T-cell (primary cell): ENCODE data around the gene PDE4B. TPM values are rescaled to one million over a fixed set of nuclear protein-coding genes. Genes with fewer than 3 reads are reported as not detected.

Experiments
- ATAC-seq, 4 experiments: fragments of 200-7000 bp in 3 of 4; fragments of 150-1000 bp in 1 of 4; cut with Tn5 transposase; replicated peaks in 1 of 4; 1 replicate in 3 of 4; 2 replicates in 1 of 4; pipeline ENCODE4 v1.10.0; 2021; ENCODE audit warnings: moderate library complexity in 3 of 4, mild to moderate bottlenecking in 2 of 4, moderate number of reproducible peaks in 1 of 4
- CTCF ChIA-PET, 2 donors: fragments of 300-600 bp; sonication (Branson Sonifier 250); formaldehyde crosslinking; loops; one replicate each; lab custom pipeline; 2022; ENCODE audit warnings: antibody characterized with exemption in 2 of 2; lab: Charles Lee
- POLR2A ChIA-PET, 2 donors: fragments of 300-600 bp; sonication (Branson Sonifier 250); formaldehyde crosslinking; loops; one replicate each; lab custom pipeline; 2022; ENCODE audit warnings: antibody characterized with exemption in 2 of 2; lab: Charles Lee
- DNase-seq, 35 experiments: peaks; one replicate each; pipeline versions ENCODE4 v3.0.0 to v3.0.0-alpha.2; 2013 to 2023
- H3K27ac ChIP-seq: one replicate; pipeline ENCODE4 v1.5.1; 2013; ENCODE audit warnings: low read length
- H3K27me3 ChIP-seq, 2 experiments: replicated peaks in 1 of 2; 1 replicate in 1 of 2; 2 replicates in 1 of 2; pipeline versions ENCODE4 v1.6.1 to v1.7.0; 2013; ENCODE audit warnings: low read length in 1 of 2, mixed read lengths in 1 of 2; ENCODE audit not compliant: control insufficient read depth in 2 of 2, insufficient read depth in 2 of 2; ENCODE audit errors: extremely low read depth in 1 of 2
- H3K36me3 ChIP-seq, 2 donors: 1 replicate in 1 of 2; 2 replicates in 1 of 2; pipeline versions ENCODE4 v1.6.1 to v1.7.0; 2013; ENCODE audit warnings: low read length in 1 of 2; ENCODE audit not compliant: control insufficient read depth in 2 of 2, insufficient read depth in 1 of 2; ENCODE audit errors: extremely low read depth in 1 of 2
- H3K4me1 ChIP-seq, 2 experiments: 1 replicate in 1 of 2; 2 replicates in 1 of 2; pipeline versions ENCODE4 v1.6.1 to v1.7.0; 2013; ENCODE audit warnings: low read length in 2 of 2, mixed read lengths in 1 of 2; ENCODE audit not compliant: insufficient read depth in 2 of 2, control insufficient read depth in 1 of 2; ENCODE audit errors: extremely low read depth in 1 of 2
- H3K4me3 ChIP-seq, 2 donors: 1 replicate in 1 of 2; 2 replicates in 1 of 2; pipeline versions ENCODE4 v1.5.1 to v1.7.0; 2013; ENCODE audit warnings: mild to moderate bottlenecking in 2 of 2, low read length in 1 of 2, moderate library complexity in 1 of 2; ENCODE audit not compliant: control insufficient read depth in 1 of 2; ENCODE audit errors: extremely low read depth in 1 of 2
- H3K9me3 ChIP-seq: 2 replicates; pipeline ENCODE4 v1.7.0; 2013
- H3K27ac Mint-ChIP-seq, 2 donors: one replicate each; pipeline ENCODE4 v1.8.0; 2020 to 2021; ENCODE audit warnings: mild to moderate bottlenecking in 2 of 2, mixed read lengths in 2 of 2
- H3K27me3 Mint-ChIP-seq, 2 donors: one replicate each; pipeline ENCODE4 v1.8.0; 2021 to 2022; ENCODE audit warnings: mixed read lengths in 2 of 2
- H3K36me3 Mint-ChIP-seq: one replicate; pipeline ENCODE4 v1.8.0; 2021; ENCODE audit warnings: mixed read lengths
- H3K4me1 Mint-ChIP-seq, 3 donors: one replicate each; pipeline ENCODE4 v1.8.0; 2020 to 2022; ENCODE audit warnings: mixed read lengths in 3 of 3, mild to moderate bottlenecking in 1 of 3
- H3K4me3 Mint-ChIP-seq, 3 donors: one replicate each; pipeline ENCODE4 v1.8.0; 2020 to 2022; ENCODE audit warnings: mild to moderate bottlenecking in 3 of 3, mixed read lengths in 3 of 3, moderate library complexity in 3 of 3
- H3K9me3 Mint-ChIP-seq, 3 donors: one replicate each; pipeline ENCODE4 v1.8.0; 2020 to 2022; ENCODE audit warnings: mixed read lengths in 3 of 3
- WGBS: methylation state at CpG from one replicate; pipeline ENCODE4 v1.1.5; 2013; ENCODE audit warnings: missing lambda C conversion rate; ENCODE audit not compliant: insufficient coverage; 5-methylcytosine and 5-hydroxymethylcytosine counted together
- total RNA-seq, 35 experiments: library from RNA in 6 of 35; stranded (reverse) in 6 of 35; fragments of 120-200 nt in 1 of 35; gene quantifications; one replicate each; pipeline versions ENCODE4 v1.2.1 to v1.2.4 and lab custom pipeline; 2013 to 2026

PDE4B gene
- total RNA-seq, 5 donors from 2014 or later (not counting 1 experiment from before 2014, with no cell fraction given), result 46.3 to 103 (median 54.1) TPM

DNA sequence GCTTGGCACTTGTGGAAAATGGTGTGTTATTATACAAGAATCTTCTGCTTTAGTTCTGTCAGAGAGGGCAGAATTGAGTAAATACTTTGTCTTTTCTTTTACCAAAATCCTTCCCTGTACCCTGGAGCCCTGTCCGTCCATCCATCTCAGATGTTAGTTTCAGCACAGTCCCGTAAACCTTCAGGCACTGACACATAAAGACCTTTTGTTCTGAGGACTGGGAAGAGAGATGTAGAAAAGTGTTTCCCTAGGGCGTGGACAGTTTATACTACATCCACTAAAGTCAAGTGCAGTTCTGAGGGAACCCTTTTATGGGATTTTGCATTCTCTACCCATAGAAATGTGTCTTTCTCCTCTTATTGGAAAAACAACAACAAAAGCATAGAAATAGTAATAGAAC is 162.4 kb downstream of the PDE4B start:
- WGBS, result no CpG with 5 or more reads among the region's 3 CpGs
- no peaks in the 10 kb centered on the region for H3K9me3 Mint-ChIP-seq
- H3K27ac Mint-ChIP-seq, result no peak overlapping the region
- Histone ChIP-seq H3K4me1 (no peaks in the 10 kb centered on the region), H3K27ac (no peak overlapping the region), H3K27me3 (peaks cover 0 to 2% of the 10 kb centered on the region in 2 experiments), H3K4me3 (no peak overlapping the region), H3K36me3 (no peaks in the 10 kb centered on the region), H3K9me3 (no peaks in the 10 kb centered on the region)
- ATAC-seq (no peak), DNase-seq (no peak)
- no peaks in the 10 kb centered on the region for H3K4me1 Mint-ChIP-seq
- POLR2A ChIA-PET, result no interaction called here
- CTCF ChIA-PET, result interaction anchor here in 1 of 2 donors (3.4 kb wide), 1 partner anchor 288 kb away, joined by 19 read pairs; no protein-coding TSS in a partner anchor
- H3K36me3 Mint-ChIP-seq, result no peaks in the 10 kb centered on the region
- H3K27me3 Mint-ChIP-seq, result peaks cover 0 to 1% of the 10 kb centered on the region in 2 donors
- H3K4me3 Mint-ChIP-seq, result no peak overlapping the region

DNA sequence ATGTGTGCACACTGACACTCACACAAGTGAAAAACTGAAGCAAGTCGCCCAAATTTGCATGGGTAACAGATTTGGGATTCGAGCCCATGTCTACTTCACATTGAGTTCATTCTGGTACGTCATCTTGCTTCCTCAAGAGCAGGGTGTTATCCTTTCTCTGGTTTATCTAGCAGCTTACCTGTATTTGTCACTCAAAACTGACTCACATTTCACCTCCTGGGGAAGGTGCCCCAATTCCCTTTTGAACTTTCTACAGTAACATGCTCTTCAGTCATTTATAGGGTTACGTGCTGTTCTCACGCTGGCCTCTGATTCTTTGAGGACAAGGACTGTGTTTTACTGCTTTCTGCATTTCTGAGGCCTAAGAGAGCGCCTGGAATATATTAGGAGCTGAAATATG is 162.8 kb downstream of the PDE4B start:
- Mint-ChIP-seq H3K9me3 (no peaks in the 10 kb centered on the region), H3K36me3 (no peaks in the 10 kb centered on the region), H3K27me3 (peaks cover 0 to 1% of the 10 kb centered on the region in 2 donors), H3K4me3 (no peak overlapping the region), H3K27ac (no peak overlapping the region), H3K4me1 (no peaks in the 10 kb centered on the region)
- peaks cover 0 to 2% of the 10 kb centered on the region in 2 experiments for H3K27me3 ChIP-seq
- no peak overlapping the region for H3K4me3 ChIP-seq
- H3K4me1 ChIP-seq, result no peaks in the 10 kb centered on the region
- POLR2A ChIA-PET, result no interaction called here
- CTCF ChIA-PET, result interaction anchor here (0.6 to 3.4 kb wide), 5 partner anchors 118 to 494 kb away, joined by 3 to 38 read pairs (median 13); no protein-coding TSS in a partner anchor
- no peak for ATAC-seq
- no peak for DNase-seq
- no peaks in the 10 kb centered on the region for H3K9me3 ChIP-seq
- WGBS, result 86% methylated on average over 3 of the region's 6 CpGs
- no peak overlapping the region for H3K27ac ChIP-seq
- H3K36me3 ChIP-seq, result no peaks in the 10 kb centered on the region

DNA sequence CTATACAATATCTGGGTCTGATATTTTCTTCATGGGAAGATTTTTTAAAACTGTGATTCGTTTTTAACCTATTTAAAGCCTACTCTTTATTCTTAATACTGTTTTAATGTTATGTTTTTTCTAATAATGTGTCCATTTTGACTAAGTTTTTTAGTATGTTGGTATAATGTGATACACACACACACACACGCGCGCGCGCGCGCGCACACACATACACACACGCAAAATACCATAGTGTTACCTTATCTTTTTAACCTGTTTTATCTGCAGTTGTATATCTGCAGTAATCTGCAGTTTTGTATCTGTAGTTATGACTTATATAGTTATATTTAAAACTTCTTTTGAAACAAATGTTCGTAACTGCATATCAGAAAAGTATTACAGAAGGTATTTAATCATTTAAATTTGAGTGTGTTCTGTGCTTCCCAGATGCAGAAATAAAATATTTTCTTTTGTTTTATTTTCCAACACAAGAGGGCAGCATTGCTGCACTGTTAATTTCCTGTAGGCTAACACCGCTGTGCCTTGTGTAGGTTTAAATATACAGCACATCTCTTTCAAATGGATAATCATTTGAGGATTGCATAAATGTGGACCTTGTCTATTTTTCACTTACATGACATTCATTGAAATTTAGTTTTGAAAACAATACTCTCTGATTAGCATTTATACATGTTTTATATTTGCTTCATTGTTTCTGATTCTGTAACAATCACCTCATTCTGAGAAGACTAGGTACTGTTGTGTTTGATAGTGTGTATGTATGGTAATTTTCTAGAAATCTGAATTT is 166.1 kb downstream of the PDE4B start:
- H3K4me1 ChIP-seq, result no peaks in the 10 kb centered on the region
- H3K36me3 ChIP-seq, result no peaks in the 10 kb centered on the region
- no peaks in the 10 kb centered on the region for H3K27me3 Mint-ChIP-seq
- DNase-seq (peak in 21 of 35 experiments; percentile 1 to 73 (median 13)), ATAC-seq (peak in 1 of 4 experiments; percentile 61)
- CTCF ChIA-PET, result interaction anchor here (0.5 to 4.4 kb wide), 25 partner anchors 8 to 768 kb away, joined by 3 to 58 read pairs (median 5); no protein-coding TSS in a partner anchor
- POLR2A ChIA-PET, result no interaction called here
- H3K4me3 ChIP-seq, result no peak overlapping the region
- no peaks in the 10 kb centered on the region for H3K9me3 ChIP-seq
- H3K36me3 Mint-ChIP-seq, result no peaks in the 10 kb centered on the region
- WGBS, result no CpG with 5 or more reads among the region's 12 CpGs
- peaks cover 0 to 2% of the 10 kb centered on the region in 2 experiments for H3K27me3 ChIP-seq
- no peaks in the 10 kb centered on the region for H3K4me1 Mint-ChIP-seq
- H3K27ac Mint-ChIP-seq, result no peak overlapping the region
- no peak overlapping the region for H3K27ac ChIP-seq
- no peaks in the 10 kb centered on the region for H3K9me3 Mint-ChIP-seq
- H3K4me3 Mint-ChIP-seq, result no peak overlapping the region

DNA sequence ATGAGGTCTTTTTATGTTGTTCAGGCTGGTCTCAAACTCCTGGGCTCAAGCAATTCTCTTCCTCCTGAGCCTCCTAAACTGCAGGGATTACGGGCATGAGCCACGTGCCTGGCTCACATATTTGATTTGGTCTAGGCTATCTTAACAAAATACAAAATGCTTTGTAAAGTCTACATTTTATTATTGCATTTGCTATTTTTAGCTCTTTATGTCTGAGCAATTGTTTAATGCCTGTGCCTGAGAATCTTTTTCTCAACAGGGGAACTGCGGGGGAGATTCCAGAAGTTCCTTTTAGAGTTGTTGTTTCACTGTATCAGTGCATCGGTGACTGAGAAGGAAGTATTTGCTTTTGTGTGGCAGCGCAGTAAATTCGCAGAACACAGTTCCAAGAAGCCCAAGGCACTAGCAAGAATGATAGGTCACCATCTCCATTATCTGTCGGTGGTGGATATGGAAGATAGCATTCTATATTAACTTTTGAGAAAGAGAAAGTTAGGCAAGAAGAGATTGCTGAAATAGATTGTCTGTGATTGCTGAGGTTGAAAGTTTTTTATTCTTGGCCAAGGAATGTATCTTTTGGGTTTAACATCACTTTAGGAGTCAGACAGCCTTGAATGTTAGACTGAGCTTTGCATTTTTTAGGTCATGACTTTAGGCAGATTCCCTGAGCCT is 167.3 kb downstream of the PDE4B start:
- peaks cover 0 to 3% of the 10 kb centered on the region in 2 donors for H3K27me3 Mint-ChIP-seq
- no peaks in the 10 kb centered on the region for H3K9me3 Mint-ChIP-seq
- H3K27ac Mint-ChIP-seq, result no peak overlapping the region
- ChIA-PET POLR2A (no interaction called here), CTCF (interaction anchor here (0.6 to 4.4 kb wide), 19 partner anchors 8 to 767 kb away, joined by 3 to 58 read pairs (median 4); no protein-coding TSS in a partner anchor)
- no peak overlapping the region for H3K4me3 Mint-ChIP-seq
- H3K36me3 Mint-ChIP-seq, result no peaks in the 10 kb centered on the region
- WGBS, result 75% methylated on average over 3 of the region's 7 CpGs
- Histone ChIP-seq H3K4me1 (no peaks in the 10 kb centered on the region), H3K36me3 (no peaks in the 10 kb centered on the region), H3K9me3 (no peaks in the 10 kb centered on the region), H3K4me3 (no peak overlapping the region), H3K27ac (no peak overlapping the region), H3K27me3 (peaks cover 0 to 2% of the 10 kb centered on the region in 2 experiments)
- H3K4me1 Mint-ChIP-seq, result no peaks in the 10 kb centered on the region
- ATAC-seq (no peak), DNase-seq (no peak)

DNA sequence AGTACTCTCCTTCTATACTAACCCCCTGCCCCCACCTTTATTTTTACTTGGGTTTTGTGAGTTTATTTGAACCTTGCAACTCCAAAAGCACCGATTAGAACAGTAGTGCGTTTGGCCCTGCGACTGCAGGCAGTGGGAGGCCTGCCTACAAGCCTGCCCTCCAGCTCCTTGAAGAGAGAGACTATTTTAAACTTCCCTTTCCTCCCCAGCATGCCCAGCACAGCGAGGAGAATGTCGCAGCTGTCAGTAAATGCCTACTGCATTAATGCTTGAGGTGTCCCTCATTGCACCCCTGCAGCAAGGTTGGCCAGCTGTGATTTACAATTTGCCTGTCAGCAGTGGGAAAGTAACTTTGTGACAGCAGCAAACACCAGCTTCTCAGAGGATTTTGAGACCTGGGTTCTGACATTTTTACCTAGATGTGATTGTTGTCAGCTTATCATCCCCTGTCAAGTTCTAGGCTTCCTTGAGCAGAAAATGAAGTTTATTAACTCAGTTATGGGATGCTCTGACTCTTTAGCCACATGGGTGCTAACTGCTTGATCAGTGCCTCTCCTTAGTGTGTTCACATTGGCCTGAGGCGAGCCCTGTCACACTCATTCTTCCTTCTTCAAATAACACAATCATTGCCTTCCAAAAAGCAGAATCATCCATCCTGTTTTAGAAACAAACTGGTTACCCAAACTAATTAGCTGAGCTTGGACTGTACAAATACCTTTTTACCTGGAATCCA is 170.6 kb downstream of the PDE4B start:
- H3K4me3 ChIP-seq, result no peak overlapping the region
- H3K9me3 ChIP-seq, result no peaks in the 10 kb centered on the region
- Mint-ChIP-seq H3K9me3 (no peaks in the 10 kb centered on the region), H3K27me3 (peaks cover 6 to 9% of the 10 kb centered on the region in 2 donors), H3K36me3 (no peaks in the 10 kb centered on the region), H3K27ac (no peak overlapping the region), H3K4me3 (no peak overlapping the region), H3K4me1 (no peaks in the 10 kb centered on the region)
- H3K27me3 ChIP-seq, result peaks cover 0 to 2% of the 10 kb centered on the region in 2 experiments
- ATAC-seq (no peak), DNase-seq (no peak)
- H3K36me3 ChIP-seq, result no peaks in the 10 kb centered on the region
- POLR2A ChIA-PET, result interaction anchor here in 1 of 2 donors (0.8 kb wide), 1 partner anchor 207 kb away, joined by 3 read pairs; no protein-coding TSS in a partner anchor
- H3K4me1 ChIP-seq, result no peaks in the 10 kb centered on the region
- no peak overlapping the region for H3K27ac ChIP-seq
- WGBS, result 69% methylated on average over 3 of the region's 6 CpGs
- CTCF ChIA-PET, result interaction anchor here (0.6 to 4.4 kb wide), 8 partner anchors 279 to 487 kb away, joined by 3 to 53 read pairs (median 7); no protein-coding TSS in a partner anchor

DNA sequence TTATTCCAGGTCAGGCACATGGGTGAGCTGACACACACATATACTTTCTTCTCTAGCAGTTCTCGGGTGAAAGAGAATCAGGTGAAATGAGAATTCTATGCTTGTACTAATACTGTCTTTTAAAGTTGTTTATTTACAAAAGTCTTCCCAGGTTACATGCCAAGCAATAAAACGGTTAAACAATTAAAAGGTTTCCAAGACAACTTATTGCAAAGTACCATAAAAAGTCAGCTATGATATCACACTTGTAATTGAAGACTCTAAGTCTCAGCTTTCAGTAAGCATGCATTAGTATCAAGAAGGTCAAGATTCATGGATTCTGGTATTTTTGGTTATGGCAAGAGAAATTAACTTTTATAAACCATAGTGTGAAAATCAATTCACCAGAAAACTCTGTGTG is 171.4 kb downstream of the PDE4B start:
- no peak overlapping the region for H3K27ac Mint-ChIP-seq
- H3K9me3 Mint-ChIP-seq, result no peaks in the 10 kb centered on the region
- no peaks in the 10 kb centered on the region for H3K4me1 Mint-ChIP-seq
- WGBS, result no CpG with 5 or more reads among the region's 2 CpGs
- no peak for DNase-seq
- no peak for ATAC-seq
- H3K36me3 Mint-ChIP-seq, result no peaks in the 10 kb centered on the region
- no peaks in the 10 kb centered on the region for H3K9me3 ChIP-seq
- no peak overlapping the region for H3K4me3 Mint-ChIP-seq
- H3K4me1 ChIP-seq, result no peaks in the 10 kb centered on the region
- H3K27ac ChIP-seq, result no peak overlapping the region
- no peaks in the 10 kb centered on the region for H3K36me3 ChIP-seq
- H3K27me3 Mint-ChIP-seq, result peaks cover 6 to 9% of the 10 kb centered on the region in 2 donors
- no peaks in the 10 kb centered on the region for H3K27me3 ChIP-seq
- H3K4me3 ChIP-seq, result no peak overlapping the region
- POLR2A ChIA-PET, result no interaction called here
- CTCF ChIA-PET, result interaction anchor here (0.6 to 2.6 kb wide), 6 partner anchors 70 to 486 kb away, joined by 3 to 11 read pairs (median 6); no protein-coding TSS in a partner anchor
